Sigmoid colon (tissue), 7 donors: ENCODE results near the gene CHAF1B. TPM values are rescaled to one million over a fixed set of nuclear protein-coding genes. Genes with fewer than 3 reads are reported as not detected.

Experiments
- DNase-seq: peaks from one replicate; pipeline ENCODE4 v3.0.0-alpha.2; 2019
- H3K27ac ChIP-seq, 4 donors: fragments of 200-600 bp; sonication (generic); one replicate each; pipeline ENCODE4 v1.5.1; 2016 to 2019; ENCODE audit warnings: mild to moderate bottlenecking in 1 of 4
- H3K27me3 ChIP-seq, 3 donors: fragments of 200-600 bp; sonication (generic); one replicate each; pipeline ENCODE4 v1.5.1; 2019; ENCODE audit warnings: mild to moderate bottlenecking in 1 of 3
- H3K36me3 ChIP-seq, 4 donors: fragments of 200-600 bp; sonication (generic); one replicate each; pipeline ENCODE4 v1.5.1; 2016 to 2019
- H3K4me1 ChIP-seq, 4 donors: fragments of 200-600 bp; sonication (generic); one replicate each; pipeline ENCODE4 v1.5.1; 2017 to 2019
- H3K4me3 ChIP-seq, 4 donors: fragments of 200-600 bp; sonication (generic); one replicate each; pipeline ENCODE4 v1.5.1; 2017 to 2019; ENCODE audit warnings: mild to moderate bottlenecking in 2 of 4, moderate library complexity in 1 of 4
- H3K9me3 ChIP-seq, 4 donors: fragments of 200-600 bp in 3 of 4; sonication (generic) in 3 of 4; one replicate each; pipeline versions ENCODE4 v1.5.1 to v1.6.1; 2013 to 2019
- EP300 ChIP-seq, 4 donors: sonication (generic); formaldehyde crosslinking; IDR thresholded peaks; one replicate each; pipeline ENCODE4 v1.6.1; 2017; ENCODE audit warnings: antibody characterized with exemption in 4 of 4
- POLR2A ChIP-seq, 2 donors: fragments of 450-650 bp; IDR thresholded peaks; one replicate each; pipeline ENCODE4 v1.6.1; 2016; ENCODE audit warnings: antibody characterized with exemption in 2 of 2, mild to moderate bottlenecking in 2 of 2, moderate library complexity in 2 of 2
- POLR2AphosphoS5 ChIP-seq, 4 donors: sonication (generic); formaldehyde crosslinking; IDR thresholded peaks; one replicate each; pipeline ENCODE4 v1.6.1; 2017; ENCODE audit warnings: antibody characterized with exemption in 4 of 4
- WGBS, 2 donors: extraction: QIAGEN DNeasy Blood & Tissue Kit; methylation state at CpG; one replicate each; pipeline ENCODE4 v1.1.7; 2013; 5-methylcytosine and 5-hydroxymethylcytosine counted together
- intact Hi-C: fragments of 100-400 bp; cut with DNase I; formaldehyde crosslinking; loops from one replicate; pipeline ENCODE4 v1.15.1; 2023
- polyA plus RNA-seq, 3 donors: library from polyadenylated mRNA; stranded (reverse); fragments of 200-250 nt; gene quantifications; one replicate each; pipeline ENCODE4 v1.2.3, GENCODE V29; 2013
- total RNA-seq, 4 donors: library from RNA; depleted of rRNA; stranded (reverse); fragments of >200 nt; gene quantifications; one replicate each; pipeline ENCODE4 v1.1.0, GENCODE V29; 2016
- TF ChIP-seq, protein P1 (sequence below), 4 experiments: fragments of 450-650 bp in 3 of 4; fragments of 200-600 bp in 1 of 4; IDR thresholded peaks; one replicate each; pipeline ENCODE4 v1.5.1; 2016 to 2019; ENCODE audit warnings: antibody characterized with exemption in 4 of 4, mild to moderate bottlenecking in 3 of 4, moderate library complexity in 2 of 4
- donor health status: healthy with polysubstance abuse.
- donor health status: Bipolar disorder and iron deficiency.
- donor health status: healthy.

The CHAF1B gene
- total and polyA plus RNA-seq, 7 donors, result 0.36 to 3.5 (median 0.66) TPM

DNA sequence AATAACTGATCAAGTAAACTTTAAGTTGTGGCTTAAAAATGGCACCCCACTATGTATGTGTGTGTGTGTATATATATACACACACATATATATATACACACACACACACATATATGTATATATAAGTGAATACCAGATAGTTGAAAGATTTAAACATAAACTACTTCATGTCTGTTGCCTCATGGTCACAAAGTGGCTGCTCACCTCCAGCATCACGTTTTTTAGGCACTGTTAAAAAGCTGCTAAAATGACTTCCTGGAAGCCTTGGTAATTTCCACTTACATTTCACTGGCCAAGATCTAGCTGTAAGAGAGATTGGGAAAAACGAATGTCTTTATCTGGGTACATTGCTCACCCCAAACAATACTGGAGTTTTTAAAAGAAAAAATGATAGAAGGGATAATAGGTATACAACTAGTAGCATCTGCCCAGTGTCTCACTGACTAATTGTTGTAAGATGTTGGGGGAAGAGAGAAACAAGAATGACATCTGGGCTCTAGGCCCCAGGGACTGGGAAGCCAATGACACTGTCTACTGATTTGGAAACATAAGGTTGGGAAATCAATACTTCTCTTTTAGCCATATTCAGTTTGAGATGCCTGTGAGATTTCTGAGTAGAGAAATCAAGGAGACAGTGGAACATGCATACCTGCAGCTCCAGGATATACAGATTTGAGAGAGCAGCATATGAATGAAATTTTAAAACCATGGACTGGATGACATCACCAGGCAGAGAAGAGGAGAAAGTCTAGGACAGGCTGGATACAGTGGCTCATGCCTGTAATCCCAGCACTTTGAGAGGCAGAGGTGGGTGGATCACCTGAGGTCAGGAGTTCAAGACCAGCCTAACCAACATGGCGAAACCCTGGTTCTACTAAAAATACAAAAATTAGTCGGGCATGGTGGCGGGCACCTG lies 51.9 kb downstream of the CHAF1B start:
- intact Hi-C loops, result no loop called here
- no peak for TF ChIP-seq POLR2AphosphoS5 (IDR thresholded peaks at IDR 0.05)
- TF ChIP-seq POLR2A (IDR thresholded peaks at IDR 0.05), result no peak
- TF ChIP-seq EP300 (IDR thresholded peaks at IDR 0.05), result no peak
- TF ChIP-seq, protein P1, sequence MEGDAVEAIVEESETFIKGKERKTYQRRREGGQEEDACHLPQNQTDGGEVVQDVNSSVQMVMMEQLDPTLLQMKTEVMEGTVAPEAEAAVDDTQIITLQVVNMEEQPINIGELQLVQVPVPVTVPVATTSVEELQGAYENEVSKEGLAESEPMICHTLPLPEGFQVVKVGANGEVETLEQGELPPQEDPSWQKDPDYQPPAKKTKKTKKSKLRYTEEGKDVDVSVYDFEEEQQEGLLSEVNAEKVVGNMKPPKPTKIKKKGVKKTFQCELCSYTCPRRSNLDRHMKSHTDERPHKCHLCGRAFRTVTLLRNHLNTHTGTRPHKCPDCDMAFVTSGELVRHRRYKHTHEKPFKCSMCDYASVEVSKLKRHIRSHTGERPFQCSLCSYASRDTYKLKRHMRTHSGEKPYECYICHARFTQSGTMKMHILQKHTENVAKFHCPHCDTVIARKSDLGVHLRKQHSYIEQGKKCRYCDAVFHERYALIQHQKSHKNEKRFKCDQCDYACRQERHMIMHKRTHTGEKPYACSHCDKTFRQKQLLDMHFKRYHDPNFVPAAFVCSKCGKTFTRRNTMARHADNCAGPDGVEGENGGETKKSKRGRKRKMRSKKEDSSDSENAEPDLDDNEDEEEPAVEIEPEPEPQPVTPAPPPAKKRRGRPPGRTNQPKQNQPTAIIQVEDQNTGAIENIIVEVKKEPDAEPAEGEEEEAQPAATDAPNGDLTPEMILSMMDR (IDR thresholded peaks at IDR 0.05), result no peak
- Histone ChIP-seq H3K27ac (no peak overlapping the region), H3K4me1 (no peaks in the 10 kb centered on the region), H3K36me3 (no peaks in the 10 kb centered on the region), H3K27me3 (no peaks in the 10 kb centered on the region), H3K9me3 (peaks cover 0 to 4% (median 0%) of the 10 kb centered on the region in 4 donors), H3K4me3 (no peak overlapping the region)
- 85 to 91% methylated on average over 5 of the region's 5 CpGs for WGBS, 2 donors
- no peak for DNase-seq

DNA sequence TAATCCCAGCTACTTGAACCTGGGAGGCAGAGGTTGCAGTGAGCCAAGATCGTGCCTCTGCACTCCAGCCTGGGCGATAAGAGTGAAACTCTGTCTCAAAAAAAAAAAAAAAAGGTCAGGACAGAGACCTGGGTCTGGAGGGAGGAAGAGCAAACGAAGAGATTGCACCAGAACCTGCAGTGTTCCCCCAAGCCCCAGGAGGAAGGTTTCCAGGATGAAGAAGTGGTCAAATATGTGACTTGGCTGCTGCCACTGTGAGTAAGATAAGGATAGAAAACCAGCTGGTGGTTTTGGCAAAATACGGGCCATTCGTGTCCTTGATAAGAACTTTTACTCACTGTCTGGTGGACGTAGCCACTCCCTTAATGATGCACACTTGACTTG lies 52.5 kb downstream of the CHAF1B start:
- TF ChIP-seq, protein P1 (IDR thresholded peaks at IDR 0.05), result no peak
- TF ChIP-seq POLR2A (IDR thresholded peaks at IDR 0.05), result no peak
- no peak for TF ChIP-seq POLR2AphosphoS5 (IDR thresholded peaks at IDR 0.05)
- TF ChIP-seq EP300 (IDR thresholded peaks at IDR 0.05), result no peak

DNA sequence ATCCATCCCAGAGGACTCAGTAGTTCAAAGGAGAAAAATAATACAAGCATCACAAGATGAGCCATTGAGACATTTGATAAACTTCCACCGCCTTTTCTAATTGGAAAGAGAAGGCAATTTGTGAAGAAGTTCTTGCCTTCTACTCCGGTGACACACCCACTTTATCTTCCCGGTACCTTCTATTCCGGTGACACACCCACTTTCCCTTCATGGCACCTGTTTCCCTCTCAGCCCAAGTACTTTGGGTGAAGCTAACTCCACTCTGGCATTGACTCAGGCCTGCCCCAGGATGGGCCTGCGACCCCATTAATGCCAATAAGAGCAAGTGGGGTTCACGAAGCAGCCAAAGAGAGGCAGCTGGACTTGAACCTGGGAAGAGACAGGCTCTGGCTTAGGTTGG lies 56.5 kb downstream of the CHAF1B start:
- Histone ChIP-seq H3K36me3 (no peaks in the 10 kb centered on the region), H3K27me3 (no peaks in the 10 kb centered on the region), H3K4me1 (no peaks in the 10 kb centered on the region), H3K9me3 (peaks cover 0 to 4% (median 0%) of the 10 kb centered on the region in 4 donors), H3K27ac (no peak overlapping the region), H3K4me3 (no peak overlapping the region)
- TF ChIP-seq EP300 (IDR thresholded peaks at IDR 0.05), result no peak
- no peak for TF ChIP-seq POLR2A (IDR thresholded peaks at IDR 0.05)
- no peak for TF ChIP-seq POLR2AphosphoS5 (IDR thresholded peaks at IDR 0.05)
- TF ChIP-seq, protein P1 (IDR thresholded peaks at IDR 0.05), result no peak
- DNase-seq, result no peak
- WGBS, 2 donors, result 39 to 84% methylated on average over 6 of the region's 6 CpGs
- intact Hi-C loops, result no loop called here

More for the DNA sequence above, 52.5 kb downstream of the CHAF1B start:
- Histone ChIP-seq H3K4me3 (no peak overlapping the region), H3K27me3 (no peaks in the 10 kb centered on the region), H3K27ac (no peak overlapping the region), H3K36me3 (no peaks in the 10 kb centered on the region), H3K9me3 (peaks cover 0 to 4% (median 0%) of the 10 kb centered on the region in 4 donors), H3K4me1 (no peaks in the 10 kb centered on the region)
- no peak for DNase-seq
- intact Hi-C loops, result no loop called here
- 38 to 43% methylated on average over 6 of the region's 6 CpGs for WGBS, 2 donors

DNA sequence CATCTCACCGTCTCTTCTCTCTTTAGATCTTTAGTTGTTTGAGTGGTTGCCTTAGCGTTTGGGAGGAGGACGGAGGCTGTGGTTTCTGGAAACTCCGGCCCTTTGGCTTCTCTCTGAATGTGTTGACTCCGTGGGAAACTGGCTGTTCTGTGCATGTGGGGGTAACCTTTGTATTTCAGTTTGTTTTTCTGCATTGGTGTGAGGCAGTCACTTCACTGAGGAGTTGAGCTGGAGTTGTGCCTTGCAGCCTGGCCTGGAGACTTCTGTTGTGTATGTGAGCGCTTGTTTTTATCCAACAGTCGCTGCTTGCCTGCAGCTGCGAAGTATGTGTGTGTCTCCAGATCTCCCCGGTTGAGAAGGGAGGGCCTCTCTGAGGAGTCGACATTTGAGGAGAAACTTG lies 61.1 kb downstream of the CHAF1B start:
- no peak for DNase-seq
- TF ChIP-seq POLR2AphosphoS5 (IDR thresholded peaks at IDR 0.05) (no peak), EP300 (IDR thresholded peaks at IDR 0.05) (no peak), POLR2A (IDR thresholded peaks at IDR 0.05) (no peak)
- TF ChIP-seq, protein P1 (IDR thresholded peaks at IDR 0.05), result no peak
- intact Hi-C loops, result no loop called here
- Histone ChIP-seq H3K4me1 (no peaks in the 10 kb centered on the region), H3K27me3 (no peaks in the 10 kb centered on the region), H3K36me3 (no peaks in the 10 kb centered on the region), H3K4me3 (no peak overlapping the region), H3K9me3 (no peaks in the 10 kb centered on the region), H3K27ac (no peak overlapping the region)
- 77 to 80% methylated on average over 10 of the region's 10 CpGs for WGBS, 2 donors
